H1 (cell line): Measurements from ENCODE around the gene KRT35. TPM values are rescaled to one million over a fixed set of nuclear protein-coding genes. Genes with fewer than 3 reads are reported as not detected.

Source experiments
- CHD1 ChIP-seq: IDR thresholded peaks from 2 replicates; pipeline ENCODE4 v1.6.1; 2012; ENCODE audit warnings: low read depth, low read length, improper control_type of control experiment
- CHD2 ChIP-seq: IDR thresholded peaks from 2 replicates; pipeline ENCODE4 v1.6.1; 2012; ENCODE audit warnings: low read length, improper control_type of control experiment
- FOSL1 ChIP-seq: IDR thresholded peaks from 2 replicates; pipeline ENCODE4 v1.6.1; 2011; ENCODE audit warnings: mild to moderate bottlenecking, low read depth, low read length, moderate library complexity; ENCODE audit not compliant: insufficient read depth
- GTF2F1 ChIP-seq: IDR thresholded peaks from 2 replicates; pipeline ENCODE4 v1.6.1; 2012; ENCODE audit warnings: low read depth, low read length, improper control_type of control experiment, borderline replicate concordance
- HDAC6 ChIP-seq: IDR thresholded peaks from one replicate; pipeline ENCODE4 v1.7.1; 2012; ENCODE audit warnings: low read depth, mild to moderate bottlenecking, inconsistent platforms, low read length, moderate library complexity
- MAX ChIP-seq: IDR thresholded peaks from 2 replicates; pipeline ENCODE4 v1.6.1; 2012; ENCODE audit warnings: inconsistent platforms
- POU5F1 ChIP-seq: IDR thresholded peaks from 2 replicates; pipeline ENCODE4 v1.6.1; 2011; ENCODE audit warnings: low read depth, mild to moderate bottlenecking, low read length, moderate library complexity
- RNF2 ChIP-seq: fragments of 200-900, 300-1000 bp; sonication (generic); IDR thresholded peaks from 2 replicates; pipeline ENCODE4 v1.7.1; 2016; ENCODE audit warnings: borderline replicate concordance, low read depth, mild to moderate bottlenecking, antibody characterized with exemption, low read length; ENCODE audit not compliant: poor library complexity, severe bottlenecking; ENCODE audit errors: missing control alignments
- SAP30 ChIP-seq: fragments of 300-600 bp; sonication (generic); IDR thresholded peaks from 2 replicates; pipeline ENCODE4 v1.7.1; 2012; ENCODE audit warnings: low read length, moderate library complexity, mild to moderate bottlenecking, inconsistent platforms; ENCODE audit not compliant: insufficient read depth, insufficient replicate concordance
- SIX5 ChIP-seq: IDR thresholded peaks from 2 replicates; pipeline ENCODE4 v1.6.1; 2011; ENCODE audit warnings: mild to moderate bottlenecking, low read depth, low read length
- SP1 ChIP-seq: IDR thresholded peaks from 2 replicates; pipeline ENCODE4 v1.6.1; 2011; ENCODE audit warnings: low read depth, low read length
- polyA plus RNA-seq, 7 experiments: library from polyadenylated mRNA; depleted of rRNA in 3 of 7; stranded (reverse) in 5 of 7; unstranded in 2 of 7; fragments of >200 nt in 5 of 7; fragments of 200-250 nt in 2 of 7; gene quantifications; 1 replicate in 5 of 7; 2 replicates in 1 of 7; 4 replicates in 1 of 7; pipeline versions ENCODE4 v1.2.1 to v1.2.3, GENCODE V29; 2011 to 2013; ENCODE audit warnings: missing spikeins in 2 of 7, mixed read lengths in 2 of 7
- total RNA-seq: library from RNA; stranded (reverse); fragmentation: NEBNext Ultra II Directional; extraction: Animal tissue kit (Norgen Biotek cat#: 25700); gene quantifications from 2 replicates; pipeline ENCODE4 v1.2.1, GENCODE V29; 2021

The KRT35 gene
- total and polyA plus RNA-seq, 2 of the 8 experiments (the other 6 are each of a cell fraction or from before 2014, with no cell fraction given): not detected

GRCh38 chr17:41476866-41477815 is 3.8 kb downstream of the KRT35 start (continued):
- no peak for TF ChIP-seq FOSL1
- no peak for TF ChIP-seq MAX
- no peak for TF ChIP-seq SP1
- TF ChIP-seq RNF2: no peak
- no peak for TF ChIP-seq CHD2
- no peak for TF ChIP-seq SIX5
- no peak for TF ChIP-seq CHD1
- no peak for TF ChIP-seq GTF2F1
- TF ChIP-seq HDAC6: no peak
- TF ChIP-seq POU5F1: no peak
- TF ChIP-seq SAP30: no peak
- TF ChIP-seq, all 59 proteins: peak for 0
